Fibroblast of skin of left biceps (primary cell): ENCODE data around the gene BMF.

Source experiments
- DNase-seq, 2 experiments: peaks; one replicate each; pipeline ENCODE4 v3.0.0-alpha.2; 2013; ENCODE audit warnings: low read depth in 2 of 2

The BMF gene

DNA sequence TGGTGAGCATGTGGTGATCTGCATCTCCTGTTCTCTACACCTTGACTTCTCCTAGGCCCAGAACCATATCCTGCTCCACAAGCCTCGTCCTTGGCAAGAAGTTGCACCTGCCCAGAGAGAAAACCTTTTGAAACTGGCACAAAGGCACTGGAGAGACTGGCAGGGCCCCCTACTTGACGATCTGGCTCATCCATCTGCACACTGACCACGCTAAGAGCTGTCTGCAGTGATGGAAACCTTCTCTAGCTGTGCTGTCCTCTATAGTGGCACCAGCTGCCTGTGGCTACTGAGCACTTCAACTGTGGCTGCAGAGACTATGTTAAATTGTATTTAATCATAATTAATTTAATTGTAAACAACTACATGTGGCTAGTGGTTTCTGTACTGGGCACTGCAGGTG is 43.5 kb downstream of the BMF start:
- DNase-seq: no peak

DNA sequence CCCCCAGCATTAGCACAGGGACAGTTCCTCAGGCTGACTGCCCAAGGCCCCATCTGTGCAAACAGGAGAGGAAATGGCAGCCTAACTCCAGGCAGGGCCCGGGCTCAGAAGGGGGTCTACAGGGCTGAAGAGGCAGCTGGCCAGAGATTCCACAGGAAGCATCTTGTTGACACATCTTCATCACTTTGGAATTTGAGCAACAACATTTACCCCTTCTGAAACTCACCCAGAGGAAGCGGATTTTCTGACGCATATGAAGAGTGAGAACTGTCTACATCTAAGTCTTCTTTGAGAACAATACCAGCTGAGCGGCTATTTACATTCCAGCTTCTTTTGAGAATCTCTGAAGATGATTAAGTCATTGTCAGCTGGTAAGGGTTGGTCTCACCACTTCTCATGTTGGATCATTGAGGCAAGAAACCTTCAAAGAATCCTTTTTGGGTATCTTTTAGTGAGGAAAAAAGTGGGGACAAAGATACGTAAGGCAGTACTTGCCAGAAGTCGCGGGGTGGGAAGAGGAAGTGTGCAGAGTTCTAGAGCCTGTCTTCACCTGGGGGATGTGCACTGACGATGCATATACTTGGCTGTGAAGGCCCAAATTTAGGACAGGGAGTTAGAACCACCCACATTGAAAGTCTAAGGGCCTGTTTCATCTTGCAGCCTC is 44.3 kb downstream of the BMF start:
- DNase-seq: peak; percentile 77 to 80

DNA sequence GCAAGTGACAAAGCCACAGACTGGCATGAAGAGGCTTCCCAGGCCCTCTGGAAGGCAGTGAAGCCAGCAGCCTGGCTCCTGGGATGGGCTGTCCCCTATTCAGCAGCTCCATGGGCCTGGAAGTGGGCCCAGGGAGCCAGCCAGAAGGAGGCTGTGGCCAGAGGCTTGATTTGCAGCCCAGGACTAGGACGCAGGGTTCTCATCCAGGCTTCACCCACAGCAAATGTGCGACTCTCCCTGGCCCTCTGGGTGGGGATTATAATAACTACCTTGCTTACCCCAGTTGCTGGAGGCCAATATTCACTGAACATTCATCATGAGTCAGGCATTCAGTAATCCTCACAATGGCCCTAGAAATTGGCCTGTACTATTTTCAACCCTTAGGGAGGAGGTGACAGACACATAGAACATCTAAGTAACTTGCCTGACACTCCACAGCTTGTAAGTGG is 45.1 kb downstream of the BMF start:
- DNase-seq: no peak

DNA sequence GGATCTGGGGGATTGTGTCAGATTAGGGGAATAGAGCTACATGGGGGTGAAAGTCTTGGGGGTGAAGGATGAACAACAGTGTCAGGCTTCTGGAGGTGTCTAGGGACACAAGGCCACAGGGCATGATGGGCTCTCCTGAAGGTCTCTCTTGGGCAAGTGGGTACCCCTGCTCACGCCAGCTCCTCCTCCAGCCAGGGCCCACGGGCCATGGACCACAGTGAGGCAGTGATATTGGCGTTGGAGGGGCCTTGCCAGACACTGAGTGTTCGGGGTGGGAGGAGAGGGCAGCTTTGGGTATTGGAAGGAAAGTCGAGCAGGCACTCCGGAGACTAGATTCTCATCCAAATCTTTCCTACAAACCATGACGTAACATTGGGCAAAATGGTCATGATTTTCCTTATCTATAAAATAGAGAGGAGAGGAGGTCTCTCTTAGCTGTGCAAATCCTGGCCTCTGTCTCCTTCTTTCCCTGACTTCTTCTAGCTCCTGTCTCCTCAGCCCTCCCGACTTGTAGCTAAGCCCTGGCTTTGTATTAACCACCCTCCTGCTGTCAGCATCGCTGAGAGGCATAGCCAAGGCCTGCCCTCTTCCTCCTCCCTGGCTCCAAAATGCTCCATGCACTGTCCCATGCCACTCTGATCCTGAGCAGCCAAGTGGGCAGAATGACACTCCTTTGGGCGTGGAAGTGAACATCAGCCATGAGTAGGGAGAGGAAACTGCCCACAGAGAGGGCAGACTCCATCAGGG is 45.7 kb downstream of the BMF start:
- DNase-seq: no peak

DNA sequence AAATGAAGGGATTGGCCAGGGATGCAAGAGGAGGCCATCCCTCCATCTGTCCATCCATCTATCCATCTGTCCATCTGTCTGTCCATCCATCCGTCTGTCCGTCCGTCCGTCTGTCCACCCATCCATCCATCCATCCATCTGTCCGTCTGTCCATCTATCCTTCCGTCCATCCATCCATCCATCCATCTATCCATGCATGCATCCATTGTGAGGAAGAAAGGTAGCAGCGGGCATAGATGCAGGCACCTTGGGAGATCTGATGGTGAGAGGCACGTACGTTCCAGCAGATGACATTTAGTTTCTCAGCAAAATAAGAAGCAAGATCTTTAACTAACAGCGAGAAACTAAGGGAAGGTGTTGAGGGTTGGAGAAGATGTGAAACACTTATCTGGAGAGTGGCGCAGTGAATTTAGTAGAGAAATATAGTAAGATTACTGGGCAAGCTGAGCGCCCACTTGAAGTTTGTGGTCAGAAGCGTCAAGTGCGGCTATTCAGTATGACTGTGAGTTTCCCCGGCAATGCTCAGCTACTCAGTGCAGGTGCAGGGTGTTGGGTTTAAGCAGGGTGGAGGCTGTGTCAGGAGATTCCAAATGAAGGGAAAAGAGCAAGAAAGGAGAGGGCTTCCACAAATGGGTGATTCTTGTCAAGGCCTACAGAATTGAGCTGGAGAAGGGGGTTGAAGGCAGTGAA is 47.3 kb downstream of the BMF start:
- DNase-seq: no peak

DNA sequence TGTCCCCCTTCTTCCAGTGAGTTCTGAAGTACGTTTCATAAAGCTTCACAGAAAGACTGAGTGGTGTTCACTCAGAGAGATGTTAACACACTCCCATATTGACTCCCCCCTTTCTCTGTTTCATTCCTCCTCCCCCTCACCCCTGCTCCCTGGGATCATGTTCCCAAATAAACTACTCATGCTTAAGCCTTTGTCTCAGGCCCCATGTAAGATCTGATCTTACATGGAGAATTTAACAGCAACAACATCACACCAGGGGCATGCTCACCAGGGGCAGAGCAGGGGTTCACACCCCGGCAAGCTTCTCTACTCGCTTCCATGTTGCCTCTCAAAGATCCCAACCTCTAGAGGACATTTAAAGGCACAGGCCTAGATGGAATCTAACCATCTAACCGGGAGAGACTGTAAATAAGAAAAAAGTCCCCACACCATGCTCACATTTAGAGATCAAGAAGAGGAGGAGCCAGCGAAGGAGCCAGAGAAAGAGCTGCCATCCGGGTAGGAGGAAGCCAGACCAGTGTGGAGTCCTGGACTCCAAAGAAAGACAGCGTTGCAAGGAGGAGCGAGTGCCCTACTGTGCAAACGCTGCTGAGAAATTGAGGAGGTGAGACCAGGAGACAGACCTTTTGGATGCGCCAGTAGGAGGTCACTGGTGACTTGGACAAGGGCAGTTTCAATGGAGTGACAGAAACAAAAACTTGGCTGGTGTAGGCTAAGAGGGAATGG is 48.3 kb downstream of the BMF start:
- no peak for DNase-seq

DNA sequence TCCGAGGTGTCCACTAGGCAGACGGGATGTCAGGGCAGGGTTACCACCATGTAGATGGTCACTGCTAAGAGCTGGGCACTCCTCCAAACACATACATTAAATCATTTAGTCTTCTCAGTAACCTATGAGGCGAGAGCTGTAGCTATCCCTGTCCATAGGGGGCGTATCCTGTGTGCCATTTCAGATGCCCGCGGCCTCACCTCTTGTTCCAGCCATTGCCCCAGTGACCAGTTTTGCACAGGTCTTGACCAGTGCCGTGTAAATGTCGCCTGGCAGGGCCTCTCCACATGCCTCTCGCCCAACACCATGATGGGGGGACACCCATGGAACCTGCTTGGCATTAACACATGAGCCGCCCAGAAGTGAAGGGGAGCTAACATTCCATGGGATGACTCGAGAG is 48.9 kb downstream of the BMF start:
- DNase-seq: no peak

DNA sequence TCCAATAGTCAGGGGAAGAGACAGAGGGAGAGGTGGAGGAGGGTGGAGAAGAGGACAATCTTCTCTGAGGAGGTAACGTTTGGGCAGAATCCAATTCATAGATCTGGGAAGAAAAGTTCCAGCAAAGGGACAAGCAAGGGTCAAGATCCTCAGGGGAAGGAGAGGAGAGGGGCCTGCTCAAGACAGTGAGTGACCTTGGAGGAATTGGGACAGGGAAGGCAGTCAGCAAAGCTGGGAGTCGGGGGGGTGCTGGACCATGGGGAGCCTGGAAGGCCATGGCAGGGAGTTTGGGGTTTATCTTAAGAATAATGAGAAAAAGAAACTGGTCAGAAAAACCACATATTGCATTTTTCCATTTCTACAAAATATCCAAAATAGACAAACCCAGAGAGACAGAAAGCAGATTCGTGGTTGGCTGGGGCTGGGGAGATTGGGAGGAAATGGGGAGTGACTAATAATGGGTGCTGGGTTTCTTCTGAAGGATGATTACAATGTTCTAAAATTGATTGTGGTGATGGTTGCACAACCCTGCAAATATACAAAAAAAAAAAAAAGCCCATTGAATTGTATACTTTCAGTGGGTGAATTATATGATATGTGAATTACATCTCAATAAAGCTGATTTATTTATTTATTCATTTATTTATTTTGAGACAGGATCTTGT is 50.1 kb downstream of the BMF start:
- DNase-seq: peak; percentile 63

DNA sequence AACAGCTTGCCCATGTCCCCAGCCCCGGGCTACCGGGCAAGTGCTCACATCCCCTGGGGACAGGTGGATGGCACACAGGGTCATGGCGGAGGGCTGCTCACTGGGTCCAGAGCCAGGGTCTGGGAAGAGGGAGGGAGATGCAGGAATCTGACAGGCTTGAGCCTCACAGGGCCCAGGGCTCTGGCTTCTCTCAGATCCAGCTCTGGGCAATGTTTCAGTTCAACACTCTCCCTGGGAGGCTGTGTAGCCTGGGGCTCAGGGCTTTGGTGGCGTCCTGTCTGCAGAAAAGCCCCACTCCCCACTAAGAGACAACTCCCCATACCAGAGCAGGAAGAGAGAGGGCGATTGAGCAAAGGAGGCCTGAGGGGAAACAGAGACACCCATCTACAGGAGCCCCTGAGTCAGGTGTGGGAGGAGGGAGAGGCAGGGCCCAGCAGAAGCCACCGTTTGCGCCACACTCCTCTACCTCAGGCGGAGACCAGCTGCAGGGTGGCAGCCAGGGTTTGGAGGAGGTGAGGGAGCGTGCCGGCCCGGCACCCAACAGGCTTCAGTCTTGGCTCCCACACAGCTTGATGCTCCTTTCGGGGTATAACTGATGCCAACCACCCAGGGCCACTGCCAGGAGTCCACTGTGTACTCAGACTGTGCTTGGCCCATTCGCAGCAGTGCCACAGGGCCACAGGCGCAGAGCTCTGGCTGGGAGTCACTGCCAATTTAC is 52.9 kb downstream of the BMF start:
- DNase-seq: no peak

DNA sequence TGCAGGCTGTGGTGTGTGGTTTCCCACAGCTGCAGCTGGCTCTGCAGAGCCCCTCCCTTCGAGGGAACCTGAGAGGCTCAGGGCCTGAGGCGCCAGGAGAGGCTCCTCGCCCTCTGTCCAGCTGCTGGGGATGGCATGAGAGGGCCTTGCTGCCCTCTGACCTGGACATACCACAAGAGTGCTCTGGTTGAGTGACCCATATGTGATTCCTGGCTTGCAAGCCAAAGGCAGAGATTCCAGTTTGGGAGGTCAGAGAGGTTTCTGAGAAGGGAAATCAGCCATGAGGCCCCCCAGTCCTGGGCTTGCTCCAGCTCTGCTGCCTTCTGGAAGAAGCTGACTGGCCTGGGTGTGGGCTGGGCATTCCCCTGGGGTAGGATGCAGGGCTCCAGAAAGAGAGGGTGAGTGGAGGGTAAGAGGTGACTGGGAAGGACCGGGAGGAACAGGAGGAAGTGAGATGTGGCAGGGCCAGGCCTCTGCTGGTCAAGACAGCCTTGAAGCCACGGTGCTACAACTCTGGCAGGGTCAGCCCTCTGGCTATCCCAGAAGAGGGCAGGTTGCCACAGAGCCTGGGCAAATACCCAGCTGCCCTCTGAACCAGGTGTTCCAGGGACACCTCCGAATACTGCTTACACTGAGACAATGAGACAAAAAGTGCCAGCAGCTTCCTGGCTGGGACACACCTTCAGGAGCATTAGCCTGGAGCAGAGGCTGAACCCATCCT is 53.7 kb downstream of the BMF start:
- no peak for DNase-seq

DNA sequence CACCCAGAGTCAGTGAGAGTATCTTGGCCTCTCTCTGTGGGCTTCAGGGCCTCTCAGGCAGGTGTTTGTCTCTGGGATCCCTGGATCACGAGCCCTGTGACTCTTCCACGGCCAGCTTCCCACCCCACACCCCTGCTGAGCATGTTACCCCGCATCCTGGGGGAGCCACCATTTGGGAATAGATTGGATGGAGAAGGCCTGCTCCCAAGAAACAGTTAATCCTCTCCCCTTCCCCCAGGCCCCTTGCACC is 54.1 kb downstream of the BMF start:
- DNase-seq: no peak

DNA sequence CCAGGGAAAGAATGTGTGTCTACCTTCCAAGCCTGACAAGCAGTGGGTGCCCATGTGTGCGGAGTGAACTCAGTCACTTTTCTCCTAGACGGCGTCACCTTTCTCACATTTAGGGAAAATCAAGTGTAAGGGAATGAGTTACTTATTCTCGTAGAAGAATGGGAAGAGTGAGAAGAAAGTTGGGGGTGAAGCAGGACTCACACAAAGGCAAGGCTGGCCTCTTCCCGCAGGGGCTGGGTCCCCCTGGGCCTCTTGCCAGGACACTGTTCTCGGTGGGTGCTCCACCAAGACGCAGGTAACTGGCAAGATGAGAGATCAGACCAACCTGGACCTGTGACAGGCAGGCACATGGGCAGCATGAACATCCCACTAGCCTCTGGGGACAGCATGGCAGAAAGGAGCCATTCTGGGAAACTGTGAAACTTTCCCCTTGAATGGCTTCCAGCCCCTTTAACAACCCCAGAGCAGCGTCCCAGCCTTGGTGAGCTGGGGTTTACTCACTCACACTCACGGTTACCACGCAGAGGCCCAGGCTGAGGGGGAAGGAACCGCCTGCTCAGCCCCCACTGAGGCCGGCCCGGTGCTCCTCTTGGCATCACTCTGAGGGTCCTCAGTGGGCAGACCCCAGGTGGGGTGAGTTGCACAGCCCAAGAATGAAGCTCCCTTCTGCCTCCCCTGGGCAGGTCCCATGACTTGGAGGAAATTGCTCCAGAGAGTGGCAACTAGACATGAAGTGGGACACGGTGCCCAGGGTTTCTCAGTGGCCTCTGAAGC is 54.7 kb downstream of the BMF start:
- no peak for DNase-seq

DNA sequence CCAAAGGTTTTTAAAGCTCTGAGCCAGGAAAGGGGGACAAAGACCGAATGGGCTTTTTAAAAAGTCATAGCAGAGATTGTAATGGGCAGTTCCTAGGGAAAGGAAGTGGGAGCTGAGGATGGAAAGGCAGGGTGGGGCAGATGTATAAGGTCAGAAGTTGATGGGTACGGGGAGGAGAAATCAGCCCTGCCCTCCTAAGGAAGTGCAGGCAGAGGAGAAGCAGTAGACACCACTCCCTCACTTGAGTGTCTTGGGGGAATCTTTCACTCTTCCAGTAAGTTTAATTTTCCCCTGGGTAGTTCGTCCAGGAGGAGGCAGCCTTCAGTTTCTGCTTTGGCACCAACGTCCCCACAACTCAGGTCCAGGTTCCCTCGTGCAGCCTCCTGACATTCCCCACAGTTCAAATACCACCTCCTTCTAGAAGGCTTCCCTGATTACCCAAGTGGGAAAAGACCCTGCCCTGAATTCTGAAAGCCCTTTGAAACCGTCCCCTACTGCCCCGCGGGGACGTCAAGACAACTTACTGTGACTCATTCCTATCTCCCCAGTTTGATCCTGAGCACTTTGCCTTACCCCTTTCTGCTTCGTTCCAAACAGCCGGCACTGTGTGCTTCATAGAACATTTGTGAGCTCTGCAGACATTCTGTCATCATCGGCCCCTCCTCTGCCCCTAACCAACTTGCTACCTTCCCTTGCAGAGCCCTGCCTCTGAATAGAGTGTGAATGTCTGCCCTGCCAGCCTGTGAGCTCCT is 55.4 kb downstream of the BMF start:
- no peak for DNase-seq

DNA sequence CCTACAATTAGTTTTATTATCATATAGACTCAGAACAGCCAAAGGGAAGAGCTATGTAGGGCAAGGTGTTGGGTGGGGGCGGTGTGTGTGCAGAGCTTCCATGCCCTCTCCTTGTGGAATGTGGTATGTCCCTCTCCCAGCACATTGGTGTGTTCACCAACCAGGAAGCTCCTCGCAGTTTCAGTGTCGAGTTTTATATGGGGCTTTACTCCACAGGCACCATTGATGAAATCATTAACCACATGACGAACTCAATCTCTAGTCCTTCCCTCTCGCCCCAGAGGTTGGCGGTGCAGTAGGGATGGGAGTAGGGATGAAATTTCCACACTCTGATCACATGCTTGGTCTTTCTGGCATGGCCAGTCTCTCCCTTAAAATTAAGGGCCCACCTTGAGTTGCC is 56.1 kb downstream of the BMF start:
- DNase-seq: no peak

DNA sequence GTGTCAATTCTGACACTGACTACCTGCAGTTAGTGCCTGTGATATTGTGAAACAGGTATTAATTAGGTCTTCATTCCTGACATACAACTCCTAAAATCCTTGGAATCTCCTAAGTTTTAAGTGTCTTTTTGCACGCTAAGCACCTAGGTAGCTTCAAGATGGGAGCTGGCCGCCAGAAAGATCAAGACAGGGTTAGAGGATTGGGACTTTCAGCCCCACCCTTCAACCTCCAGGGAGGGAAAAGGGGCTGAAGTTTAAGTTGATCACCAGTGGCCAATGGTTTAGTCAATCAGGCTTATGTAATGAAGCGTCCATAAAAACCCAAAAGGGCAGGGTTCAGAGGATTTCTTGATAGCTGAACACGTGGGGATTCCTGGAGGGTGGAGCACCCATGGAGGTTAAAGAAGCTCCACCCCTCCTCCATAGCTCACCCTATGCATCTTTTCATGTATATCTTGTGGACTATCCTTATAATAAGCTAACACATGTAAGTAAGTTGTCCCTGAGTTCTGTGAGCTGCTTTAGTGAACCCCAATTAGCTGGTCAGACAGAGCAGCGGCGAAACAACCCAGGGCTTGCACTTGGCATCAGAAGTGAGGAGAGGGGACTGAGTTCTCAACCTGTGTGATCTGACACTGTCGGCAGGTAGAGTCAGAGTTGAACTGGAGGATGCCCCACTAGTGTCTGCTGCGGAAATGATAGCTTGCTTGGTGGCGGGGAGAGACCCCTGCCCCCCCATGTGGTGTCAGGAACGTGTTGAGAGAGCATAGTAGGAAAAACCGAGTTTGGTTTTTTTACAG is 56.9 kb downstream of the BMF start:
- DNase-seq: no peak

DNA sequence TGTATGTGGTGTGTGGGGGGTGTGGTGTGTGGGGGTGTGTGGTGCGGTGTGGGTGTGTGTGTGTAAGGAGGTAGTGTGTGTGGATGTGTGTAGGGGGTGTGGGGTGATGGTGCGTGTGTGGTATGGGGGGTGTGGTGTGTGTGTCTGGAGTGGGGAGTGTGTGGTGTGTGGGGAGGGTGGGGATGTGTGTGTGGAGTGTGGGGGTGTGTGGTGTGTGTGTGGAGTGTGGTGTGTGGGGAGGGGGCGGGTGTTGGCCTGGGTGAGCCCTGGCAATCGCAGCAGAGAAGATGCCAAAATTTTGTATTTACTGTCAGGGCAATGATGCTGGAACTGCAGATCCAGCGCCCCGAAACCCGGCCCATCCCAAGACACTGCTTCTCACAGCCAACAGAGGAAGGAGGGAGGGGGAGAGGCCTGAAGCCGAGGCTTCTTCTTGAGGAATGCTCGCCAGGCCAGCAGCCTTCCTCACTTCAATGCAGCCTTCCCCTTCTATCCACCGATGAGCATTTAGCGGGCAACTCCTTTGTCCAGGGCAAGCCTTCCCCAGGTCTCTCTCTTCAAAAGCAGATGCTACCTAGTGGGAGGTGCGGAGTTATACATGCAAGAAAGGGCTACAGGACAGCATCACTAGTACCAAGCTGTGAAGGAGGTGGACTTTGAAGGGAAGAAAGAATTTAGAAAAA is 57.8 kb downstream of the BMF start:
- no peak for DNase-seq

DNA sequence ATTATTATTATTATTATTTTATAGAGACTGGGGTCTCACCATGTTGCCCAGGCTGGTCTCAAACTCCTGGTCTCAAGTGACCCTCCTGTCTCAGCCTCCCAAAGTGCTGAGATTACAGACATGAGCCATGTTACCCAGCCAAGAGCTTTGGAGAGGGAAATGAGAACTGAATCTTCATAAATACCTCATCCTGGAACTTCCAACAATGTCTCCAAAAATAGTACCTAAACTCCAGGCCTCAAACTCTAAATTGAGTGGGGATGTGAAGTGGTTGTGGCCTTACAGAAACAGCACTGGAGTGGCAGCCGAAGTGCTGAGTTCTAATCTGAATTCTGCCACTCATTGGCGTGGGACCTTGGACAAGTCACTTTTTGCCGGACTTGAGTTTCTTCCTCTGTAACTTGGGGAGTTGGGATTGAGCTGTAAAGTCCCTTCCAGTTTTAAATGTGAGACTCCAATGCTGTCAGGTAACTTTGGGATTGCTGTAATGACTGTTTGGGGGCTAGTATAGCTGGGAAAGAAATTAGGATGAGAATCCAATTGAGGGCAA is 59.7 kb downstream of the BMF start:
- no peak for DNase-seq
